ENCODE results near the gene PPP2R2C.

GRCh38 chr4:6320663-6321062 is 151.8 kb downstream of the PPP2R2C start:
- TF ChIP-seq, protein P1, sequence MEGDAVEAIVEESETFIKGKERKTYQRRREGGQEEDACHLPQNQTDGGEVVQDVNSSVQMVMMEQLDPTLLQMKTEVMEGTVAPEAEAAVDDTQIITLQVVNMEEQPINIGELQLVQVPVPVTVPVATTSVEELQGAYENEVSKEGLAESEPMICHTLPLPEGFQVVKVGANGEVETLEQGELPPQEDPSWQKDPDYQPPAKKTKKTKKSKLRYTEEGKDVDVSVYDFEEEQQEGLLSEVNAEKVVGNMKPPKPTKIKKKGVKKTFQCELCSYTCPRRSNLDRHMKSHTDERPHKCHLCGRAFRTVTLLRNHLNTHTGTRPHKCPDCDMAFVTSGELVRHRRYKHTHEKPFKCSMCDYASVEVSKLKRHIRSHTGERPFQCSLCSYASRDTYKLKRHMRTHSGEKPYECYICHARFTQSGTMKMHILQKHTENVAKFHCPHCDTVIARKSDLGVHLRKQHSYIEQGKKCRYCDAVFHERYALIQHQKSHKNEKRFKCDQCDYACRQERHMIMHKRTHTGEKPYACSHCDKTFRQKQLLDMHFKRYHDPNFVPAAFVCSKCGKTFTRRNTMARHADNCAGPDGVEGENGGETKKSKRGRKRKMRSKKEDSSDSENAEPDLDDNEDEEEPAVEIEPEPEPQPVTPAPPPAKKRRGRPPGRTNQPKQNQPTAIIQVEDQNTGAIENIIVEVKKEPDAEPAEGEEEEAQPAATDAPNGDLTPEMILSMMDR (IDR thresholded peaks at IDR 0.05), result no peak
- TF ChIP-seq POLR2A (IDR thresholded peaks at IDR 0.05) (no peak), POLR2AphosphoS5 (IDR thresholded peaks at IDR 0.05) (no peak)

All from prostate gland (tissue), 2 donors.